GM04503 (cell line): ENCODE data around the gene DHRSX.
"Not testable (repeated sequence)": the region's sequence is repeated elsewhere in the genome, so short reads cannot be mapped to it uniquely, and the experiment has no call there.

Experiments used
- DNase-seq: peaks from one replicate; pipeline ENCODE4 v3.0.0-alpha.2; 2012; ENCODE audit warnings: low read depth

Gene DHRSX

GRCh38 chrX:2519638-2520037 is 18.9 kb upstream of the DHRSX start:
- not testable (repeated sequence) for DNase-seq

GRCh38 chrX:2517055-2517454 is 16.3 kb upstream of the DHRSX start:
- DNase-seq, result no peak

- no peak for DNase-seq
Observed at GRCh38 chrX:2516623-2517022, 15.8 kb upstream of the DHRSX start.

GRCh38 chrX:2514131-2514530 is 13.4 kb upstream of the DHRSX start:
- no peak for DNase-seq

- DNase-seq, result no peak
Observed at GRCh38 chrX:2513121-2513664, 12.4 kb upstream of the DHRSX start.

- no peak for DNase-seq
Observed at GRCh38 chrX:2512501-2512900, 11.7 kb upstream of the DHRSX start.

GRCh38 chrX:2511326-2511725 is 10.6 kb upstream of the DHRSX start:
- DNase-seq, result no peak

- DNase-seq, result no peak
Observed at GRCh38 chrX:2508648-2509335, 8.0 kb upstream of the DHRSX start.

GRCh38 chrX:2507904-2508627 is 7.3 kb upstream of the DHRSX start:
- no peak for DNase-seq

- no peak for DNase-seq
Observed at GRCh38 chrX:2507196-2507595, 6.4 kb upstream of the DHRSX start.

GRCh38 chrX:2505341-2505740 is 4.6 kb upstream of the DHRSX start:
- not testable (repeated sequence) for DNase-seq

- no peak for DNase-seq
Observed at GRCh38 chrX:2504706-2505332, 4.0 kb upstream of the DHRSX start.

- no peak for DNase-seq
Observed at GRCh38 chrX:2503591-2504500, 3.1 kb upstream of the DHRSX start.

- DNase-seq, result peak; percentile 26
Observed at GRCh38 chrX:2502668-2503519, 2.1 kb upstream of the DHRSX start.

- DNase-seq, result no peak
Observed at GRCh38 chrX:2502120-2502667, 1.4 kb upstream of the DHRSX start.

GRCh38 chrX:2501559-2502102 is 855 bp upstream of the DHRSX start:
- DNase-seq, result no peak

GRCh38 chrX:2500091-2500802 is 529 bp downstream of the DHRSX start:
- DNase-seq, result peak; percentile 30

GRCh38 chrX:2499507-2499906 is 1.3 kb downstream of the DHRSX start:
- DNase-seq, result no peak

- DNase-seq, result no peak
Observed at GRCh38 chrX:2498781-2499302, 1.9 kb downstream of the DHRSX start.
